GM19193 (cell line): ENCODE data around the gene MEIS2.

Source experiments
- POLR2A ChIP-seq: IDR thresholded peaks from 4 replicates; pipeline ENCODE4 v1.6.1; 2011; ENCODE audit not compliant: insufficient read depth, insufficient read length; ENCODE audit errors: extremely low read depth

Gene MEIS2

DNA sequence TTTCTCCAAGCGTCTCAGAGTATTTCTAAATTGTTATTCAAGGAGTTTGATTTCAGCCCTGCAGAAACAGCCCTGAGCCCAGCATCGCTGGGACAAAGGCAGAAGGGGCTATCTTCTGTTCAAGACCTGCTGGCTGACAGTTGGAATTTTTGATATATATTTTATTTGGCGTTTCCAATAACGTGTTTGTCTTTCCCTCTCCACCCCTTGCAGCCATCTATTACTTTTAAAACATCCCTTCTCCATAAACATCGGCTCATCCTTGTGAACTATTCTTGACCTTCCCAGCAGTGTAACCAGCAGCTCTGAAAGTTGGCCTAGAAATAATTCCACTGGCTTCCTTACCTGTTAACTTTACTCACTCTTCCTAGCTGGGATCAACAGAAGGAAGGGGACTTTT is 5.5 kb upstream of the MEIS2 start:
- TF ChIP-seq POLR2A = no peak

DNA sequence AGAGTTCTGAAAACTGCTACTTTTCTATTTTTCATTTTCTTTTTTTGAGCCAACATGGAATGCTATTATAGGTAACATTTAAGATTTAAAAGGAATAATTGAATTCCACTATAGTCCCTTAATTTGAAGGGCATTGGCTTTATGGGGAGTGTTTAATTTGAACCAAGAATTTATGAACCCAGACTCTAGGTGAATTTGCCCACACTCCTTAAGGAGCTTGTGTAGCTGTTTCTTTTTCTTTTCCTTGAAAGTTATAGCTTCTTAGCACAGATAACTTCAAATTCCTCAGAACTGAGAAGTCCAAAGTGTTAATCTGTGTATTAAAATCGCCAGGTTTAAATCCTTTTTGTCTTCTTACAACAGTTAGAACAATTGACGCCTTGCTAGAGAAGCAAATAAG is 4.7 kb upstream of the MEIS2 start:
- no peak for TF ChIP-seq POLR2A

DNA sequence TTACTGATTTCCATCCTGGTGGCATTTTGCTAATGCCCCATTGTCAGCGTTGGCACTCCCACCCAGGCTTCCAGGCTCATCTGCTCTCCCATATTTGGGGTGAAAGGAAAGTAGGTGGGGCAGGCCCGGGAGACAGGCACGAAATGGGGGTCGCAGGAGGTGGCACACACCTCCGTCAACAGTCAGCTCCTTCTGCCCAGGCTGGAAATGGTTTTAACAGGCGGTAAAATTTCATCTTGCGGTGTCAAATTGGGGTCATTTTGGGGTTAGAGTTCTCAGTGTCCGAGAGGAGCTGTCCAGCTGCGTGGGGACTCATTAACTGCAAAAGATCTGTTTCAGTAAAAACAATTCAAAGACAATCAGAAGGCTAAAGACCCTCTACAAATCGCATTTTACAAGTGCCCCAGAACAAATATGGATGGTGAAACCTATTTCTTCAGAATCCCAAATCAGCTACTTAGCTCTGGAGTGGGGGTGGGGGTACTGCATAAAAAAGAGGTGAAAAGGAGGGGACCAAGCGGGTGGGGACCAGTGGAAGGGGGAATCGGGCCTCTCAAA is 4.2 kb upstream of the MEIS2 start:
- TF ChIP-seq POLR2A = no peak

DNA sequence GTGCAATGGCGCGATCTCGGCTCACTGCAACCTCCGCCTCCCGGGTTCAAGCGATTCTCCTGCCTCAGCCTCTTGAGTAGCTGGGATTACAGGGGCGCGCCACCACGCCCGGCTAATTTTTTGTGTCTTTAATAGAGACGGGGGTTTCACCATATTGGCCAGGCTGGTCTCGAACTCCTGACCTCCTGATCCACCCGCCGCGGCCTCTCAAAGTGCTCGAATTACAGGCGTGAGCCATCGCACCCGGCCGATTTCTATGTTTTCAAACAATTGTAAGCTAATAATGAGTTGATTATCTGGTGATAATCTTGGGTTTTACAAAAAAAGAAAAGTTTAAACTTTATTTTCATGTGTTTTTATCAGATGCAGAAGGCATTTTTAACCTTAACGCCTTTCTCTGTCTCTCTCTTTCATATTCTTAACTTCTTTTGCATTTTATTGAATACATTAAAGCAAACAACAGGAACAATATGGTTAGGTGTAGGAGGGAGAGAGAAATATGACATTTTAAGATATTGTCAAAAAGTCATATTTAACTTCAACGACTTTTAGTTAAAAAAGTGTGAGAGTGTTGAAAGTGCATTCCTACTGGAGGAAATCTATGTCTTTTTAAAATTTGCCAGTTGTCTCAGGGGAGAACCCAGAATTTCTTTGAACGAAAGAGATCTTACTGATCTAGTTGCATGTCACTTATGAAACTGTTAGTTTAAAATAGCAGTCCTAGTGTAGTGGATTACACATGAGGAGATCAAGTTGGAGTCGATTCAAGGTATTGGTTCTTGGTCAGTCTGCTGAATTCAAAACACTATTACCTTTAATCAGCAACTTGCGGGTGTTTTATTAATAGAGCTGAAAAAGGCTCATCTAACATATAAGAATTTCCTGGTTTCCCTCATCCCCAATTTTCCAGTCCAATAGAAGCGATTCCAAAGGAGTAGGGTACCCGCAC is 3.4 kb upstream of the MEIS2 start:
- no peak for TF ChIP-seq POLR2A

DNA sequence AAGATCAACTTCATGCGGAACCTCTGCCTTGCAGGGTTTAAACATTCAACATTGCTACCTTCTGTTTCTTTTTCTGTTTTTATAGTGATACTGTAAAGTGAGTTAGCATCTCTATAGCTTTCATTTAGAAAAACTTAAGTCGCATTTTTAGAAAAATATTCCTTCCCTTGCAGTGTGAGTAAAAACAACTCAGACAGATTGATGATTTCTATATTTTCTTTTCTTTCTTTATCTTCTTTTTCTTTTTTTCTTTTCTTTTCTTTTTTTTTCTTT is 2.8 kb upstream of the MEIS2 start:
- no peak for TF ChIP-seq POLR2A

DNA sequence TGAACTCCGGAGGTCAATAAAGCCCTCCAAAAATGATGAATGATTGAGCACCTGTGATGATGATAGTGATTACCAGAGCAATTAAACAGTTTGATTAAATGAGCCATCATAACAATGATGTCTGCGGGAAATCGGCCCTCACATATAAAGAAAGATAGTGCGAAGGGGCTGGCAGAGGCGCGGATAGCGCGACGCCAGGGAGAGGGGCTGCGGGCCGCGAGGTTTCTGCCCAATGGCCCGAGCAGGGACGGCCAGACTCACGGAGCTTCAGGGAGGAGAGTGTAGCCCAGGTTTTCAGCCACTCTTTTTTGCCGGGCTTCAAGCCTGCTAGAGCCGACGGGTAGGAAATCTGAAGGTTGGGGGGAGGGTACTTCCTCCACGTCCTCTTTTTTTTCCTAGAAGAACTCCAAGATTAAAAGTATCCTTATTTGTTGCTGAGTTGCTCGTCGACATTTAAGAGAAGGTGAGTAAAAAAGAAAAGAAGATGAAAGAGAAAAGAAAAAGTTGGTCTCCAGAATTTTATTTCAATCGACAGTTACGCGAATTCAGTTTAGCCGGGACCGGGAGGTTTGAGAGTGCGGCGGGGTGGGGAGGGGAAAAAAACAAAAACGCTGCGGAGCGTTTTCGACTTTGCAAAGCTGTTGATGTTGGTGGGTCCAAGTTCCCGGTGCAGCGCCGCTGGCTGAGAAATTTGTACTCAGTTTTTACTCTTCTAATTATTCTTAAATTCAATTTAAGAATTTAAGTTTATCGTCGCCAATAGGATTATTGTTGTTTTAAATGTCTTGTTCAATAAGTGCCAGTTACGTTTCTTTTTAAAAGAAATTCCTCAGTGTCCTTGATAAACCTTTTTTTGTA is 2.2 kb upstream of the MEIS2 start:
- TF ChIP-seq POLR2A = no peak

DNA sequence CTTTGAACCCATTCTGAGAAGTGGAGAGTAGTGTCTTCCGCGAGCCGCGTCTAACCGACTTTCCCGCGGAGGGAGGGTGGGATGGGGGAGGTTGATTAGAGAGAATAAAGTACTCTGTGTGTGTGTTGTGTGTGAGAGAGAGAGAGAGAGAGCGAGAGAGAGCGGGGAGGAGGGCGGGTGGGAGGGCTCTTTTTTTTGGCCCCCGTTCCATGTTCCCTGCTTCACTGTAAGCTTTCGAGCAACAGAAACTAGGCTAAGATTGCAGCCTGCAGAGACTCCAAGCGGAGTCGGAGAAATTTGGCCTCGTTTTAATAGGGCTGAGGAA is 1.6 kb upstream of the MEIS2 start:
- TF ChIP-seq POLR2A = no peak

DNA sequence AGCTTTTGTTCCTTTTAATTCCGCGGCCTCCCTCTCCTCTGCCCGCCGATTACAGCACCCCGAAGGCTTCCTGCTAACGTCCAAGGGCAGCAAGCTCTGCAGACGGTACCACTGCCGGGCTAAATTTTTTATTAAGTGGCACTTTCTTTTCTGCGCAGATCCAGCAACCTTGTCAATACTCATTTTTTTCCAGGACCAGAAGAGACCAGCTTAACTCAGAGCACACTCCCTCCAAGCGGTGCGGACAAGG is 542 bp upstream of the MEIS2 start:
- TF ChIP-seq POLR2A = no peak

DNA sequence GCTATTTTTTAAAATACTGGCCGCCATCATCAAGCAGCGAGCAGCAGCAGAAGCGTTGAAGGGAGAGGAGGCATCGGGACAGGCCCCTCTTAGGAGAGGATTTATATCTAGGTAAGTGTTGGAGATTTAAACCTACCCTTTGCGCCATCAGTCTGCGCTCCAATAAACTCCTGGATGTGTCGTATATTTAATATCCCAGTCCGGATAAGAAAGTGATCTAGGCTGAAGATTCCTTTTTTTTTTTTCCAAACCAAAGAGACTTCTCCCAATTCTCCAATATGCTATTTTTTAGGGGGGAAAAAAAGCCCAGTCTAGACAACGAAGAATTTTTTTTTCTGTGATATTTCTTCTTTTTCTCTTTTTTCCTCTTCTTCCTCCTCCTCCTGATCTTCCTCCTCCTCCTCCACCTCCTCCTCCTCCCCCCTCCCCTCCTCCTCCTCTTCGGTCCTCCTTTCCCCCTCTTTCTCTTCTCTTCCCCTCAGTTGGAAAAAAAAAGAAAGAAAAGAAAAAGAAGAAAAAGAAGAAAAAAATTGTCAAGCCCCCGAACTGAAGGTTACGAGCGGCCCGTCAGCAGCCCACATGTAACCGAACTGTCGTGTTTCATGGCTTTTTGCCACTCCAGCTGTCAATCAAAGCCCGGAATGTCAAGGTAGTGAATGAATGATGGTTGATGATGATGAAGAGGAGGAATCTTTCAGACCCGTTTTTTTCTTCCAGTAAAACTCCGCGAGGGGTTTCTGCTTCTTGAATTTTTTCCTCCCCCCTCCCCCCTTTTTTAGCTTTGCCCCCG is 835 bp downstream of the MEIS2 start:
- TF ChIP-seq POLR2A = no peak

DNA sequence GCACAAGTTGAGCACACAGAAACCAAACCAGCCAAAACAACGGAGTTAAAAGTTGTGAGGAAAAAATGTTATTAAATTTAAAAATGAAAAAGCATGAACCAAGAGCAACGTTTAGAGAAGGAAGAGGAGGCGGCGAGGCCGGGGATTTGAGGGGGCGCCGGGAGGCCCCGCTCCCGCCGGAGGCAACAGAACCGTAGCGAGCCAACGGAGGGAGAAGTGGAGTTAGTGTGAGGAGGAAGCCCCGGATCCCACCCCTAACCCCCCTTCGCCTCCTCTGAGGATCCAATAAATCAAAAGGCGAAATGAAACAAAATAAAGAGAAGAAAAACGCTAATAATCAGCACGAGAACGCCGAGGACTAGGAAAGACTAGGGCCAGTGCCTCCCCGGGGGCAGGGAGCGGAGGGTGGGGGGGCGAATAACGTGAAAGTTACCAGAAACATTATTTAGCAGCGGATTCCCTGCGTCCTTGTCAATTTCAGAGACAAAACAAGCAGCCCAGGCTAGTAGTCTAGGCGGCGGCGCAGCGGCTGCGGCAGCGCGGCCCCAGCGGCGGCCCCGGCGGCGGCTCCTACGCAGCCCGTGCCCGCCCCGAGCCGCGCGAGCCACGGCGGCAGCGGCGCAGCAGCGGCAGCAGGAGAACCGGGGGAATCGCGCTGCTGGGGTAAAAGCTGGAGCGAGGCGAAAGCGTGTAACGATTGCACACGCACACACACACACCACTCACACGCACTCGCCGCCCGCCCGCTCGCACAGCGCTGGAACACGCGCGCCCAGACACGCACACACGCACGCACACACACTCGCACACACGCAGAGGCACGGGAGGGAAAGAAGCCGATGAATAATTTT is 1.7 kb downstream of the MEIS2 start:
- TF ChIP-seq POLR2A = peak; percentile 20

DNA sequence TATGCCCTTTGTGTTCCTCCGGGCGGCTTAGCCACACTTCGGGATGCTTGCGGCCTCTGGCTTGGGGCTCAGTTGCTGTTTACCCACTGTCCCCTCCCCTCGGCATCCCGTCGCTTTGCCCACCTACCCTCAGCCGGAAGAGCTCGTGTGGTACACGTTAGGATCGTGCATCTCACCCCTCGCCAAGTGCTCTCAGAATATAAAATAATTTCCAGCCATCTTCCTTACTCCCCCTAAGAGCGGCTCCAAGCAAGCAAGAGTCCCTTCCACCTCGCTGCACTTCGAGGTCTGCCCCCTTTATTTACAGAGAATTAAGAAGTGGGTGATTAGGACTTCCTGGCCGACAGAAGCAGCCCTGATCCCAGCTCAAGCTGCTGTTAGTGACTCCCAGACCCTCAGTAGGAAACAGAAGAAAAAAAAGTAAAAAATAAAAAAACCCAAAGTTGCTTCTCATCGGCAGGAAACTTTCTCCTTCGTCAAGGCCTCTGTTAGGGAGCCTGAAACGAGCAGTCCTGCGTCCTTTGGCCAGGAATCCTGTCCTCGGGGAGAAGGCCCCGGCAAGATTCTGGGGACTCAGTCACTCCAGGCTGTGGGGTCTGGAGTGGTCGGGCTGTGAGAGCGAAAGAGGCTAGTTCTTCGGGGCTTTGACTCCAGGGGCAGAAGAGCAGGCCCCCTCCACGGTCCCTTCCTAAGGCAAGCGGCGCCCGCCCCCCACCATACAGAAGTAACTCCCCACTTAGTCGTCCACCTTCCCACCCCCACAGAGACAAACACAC is 3.0 kb downstream of the MEIS2 start:
- no peak for TF ChIP-seq POLR2A

DNA sequence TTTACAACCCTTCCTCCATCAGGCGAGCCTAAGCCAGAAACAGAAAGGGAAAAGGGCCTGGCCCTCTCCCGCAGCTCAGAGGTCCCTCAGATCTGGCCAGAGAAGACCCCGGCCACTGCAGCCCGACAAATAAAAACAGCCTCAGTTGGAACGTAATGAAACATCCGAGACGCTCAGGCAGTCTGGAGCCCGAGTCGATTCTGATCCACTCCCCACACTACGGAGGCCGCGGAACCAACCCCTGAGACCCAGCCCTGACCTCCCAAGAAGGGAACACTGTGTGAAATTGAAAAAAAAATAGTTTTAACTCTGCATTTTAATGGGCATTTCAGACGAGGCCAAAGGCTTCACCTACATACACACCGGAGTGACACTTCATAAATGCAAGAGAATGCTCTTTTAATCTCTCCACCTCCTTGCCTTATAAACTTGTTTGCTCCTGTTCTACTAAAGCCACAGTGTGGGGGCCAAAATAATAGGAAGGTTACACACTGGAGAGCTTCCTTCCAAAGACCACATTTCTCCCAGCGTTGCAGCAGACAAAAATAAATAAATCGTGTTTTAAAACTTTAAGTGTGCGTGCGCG is 3.7 kb downstream of the MEIS2 start:
- TF ChIP-seq POLR2A = no peak

DNA sequence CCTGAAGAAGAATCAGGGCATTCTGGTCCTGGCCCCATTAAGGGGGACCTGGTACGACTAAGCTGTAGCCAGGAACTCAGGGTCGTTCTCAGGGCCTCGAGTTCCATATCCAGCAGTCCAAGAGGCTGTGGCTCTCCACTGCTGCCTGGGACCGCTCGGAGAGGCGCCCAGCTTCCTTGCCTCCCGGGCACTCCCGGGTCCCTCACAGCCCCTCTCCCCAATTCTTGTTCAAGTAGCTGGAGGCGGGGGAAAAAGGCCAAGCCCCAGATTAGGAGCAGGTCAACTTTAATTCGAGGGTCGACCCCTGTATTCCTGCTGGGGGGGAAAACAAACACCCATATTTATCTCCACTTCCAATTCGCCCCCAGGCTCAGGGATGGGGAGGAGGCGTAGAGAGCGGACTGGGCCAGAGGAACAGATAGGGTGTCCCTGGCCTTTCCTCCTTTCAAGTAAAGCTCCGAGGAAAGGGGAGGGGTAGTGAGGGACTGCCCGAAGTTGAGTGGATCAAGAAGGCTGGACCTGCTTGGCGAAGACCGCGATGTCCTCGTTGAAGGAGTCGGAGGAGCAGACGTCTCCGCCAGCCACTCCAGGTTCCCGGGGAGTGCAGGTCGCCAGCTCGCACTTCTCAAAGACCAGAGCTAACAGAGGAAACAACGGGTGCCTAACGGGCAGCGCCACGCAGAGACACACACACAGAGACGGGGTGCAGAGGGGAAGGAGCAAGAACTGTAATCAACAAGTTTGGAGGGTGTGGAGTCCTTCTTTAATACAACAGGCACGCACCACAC is 4.4 kb downstream of the MEIS2 start:
- TF ChIP-seq POLR2A = no peak
